Left hindlimb (tissue), 1 donor: ENCODE results near the gene ODAD4.

ENCODE experiments used
- DNase-seq: peaks from one replicate; pipeline ENCODE4 v3.0.0-alpha.2; 2018

Gene ODAD4

GRCh38 chr17:41930009-41930832 is at the start of gene ODAD4:
TSS of gene ODAD4 (plus strand) at chr17:41930617. CDS start at chr17:41930724, 107 bp downstream.
- DNase-seq, result peak; percentile 98

- DNase-seq, result no peak
Observed at GRCh38 chr17:41882756-41883155, 47.7 kb upstream of the ODAD4 start.

- DNase-seq, result no peak
Observed at GRCh38 chr17:41885733-41886132, 44.7 kb upstream of the ODAD4 start.

GRCh38 chr17:41888332-41888965 is 42.0 kb upstream of the ODAD4 start:
- no peak for DNase-seq

GRCh38 chr17:41891135-41892020 is 39.0 kb upstream of the ODAD4 start:
- no peak for DNase-seq

- DNase-seq, result no peak
Observed at GRCh38 chr17:41892021-41892376, 38.4 kb upstream of the ODAD4 start.

- DNase-seq, result no peak
Observed at GRCh38 chr17:41893384-41893783, 37.0 kb upstream of the ODAD4 start.

GRCh38 chr17:41894791-41895331 is 35.6 kb upstream of the ODAD4 start:
- no peak for DNase-seq

GRCh38 chr17:41895617-41896016 is 34.8 kb upstream of the ODAD4 start:
- DNase-seq, result peak; percentile 66

GRCh38 chr17:41896726-41897125 is 33.7 kb upstream of the ODAD4 start:
- no peak for DNase-seq

- no peak for DNase-seq
Observed at GRCh38 chr17:41901646-41902045, 28.8 kb upstream of the ODAD4 start.

GRCh38 chr17:41904242-41904841 is 26.1 kb upstream of the ODAD4 start:
- no peak for DNase-seq

GRCh38 chr17:41905172-41905571 is 25.2 kb upstream of the ODAD4 start:
- DNase-seq, result no peak

GRCh38 chr17:41906465-41907184 is 23.8 kb upstream of the ODAD4 start:
- DNase-seq, result no peak

GRCh38 chr17:41907185-41907556 is 23.2 kb upstream of the ODAD4 start:
- no peak for DNase-seq

- DNase-seq, result no peak
Observed at GRCh38 chr17:41907633-41908539, 22.5 kb upstream of the ODAD4 start.

- DNase-seq, result no peak
Observed at GRCh38 chr17:41909088-41909487, 21.3 kb upstream of the ODAD4 start.

GRCh38 chr17:41910701-41911391 is 19.6 kb upstream of the ODAD4 start:
- DNase-seq, result no peak

GRCh38 chr17:41912925-41913324 is 17.5 kb upstream of the ODAD4 start:
- no peak for DNase-seq

GRCh38 chr17:41913798-41914197 is 16.6 kb upstream of the ODAD4 start:
- no peak for DNase-seq
